Sigmoid colon (tissue), 7 donors: ENCODE results near the gene ENOSF1. TPM values are rescaled to one million over a fixed set of nuclear protein-coding genes. Genes with fewer than 3 reads are reported as not detected.

Experiments used
- DNase-seq: peaks from one replicate; pipeline ENCODE4 v3.0.0-alpha.2; 2019
- H3K27ac ChIP-seq, 4 donors: fragments of 200-600 bp; sonication (generic); one replicate each; pipeline ENCODE4 v1.5.1; 2016 to 2019; ENCODE audit warnings: mild to moderate bottlenecking in 1 of 4
- H3K27me3 ChIP-seq, 3 donors: fragments of 200-600 bp; sonication (generic); one replicate each; pipeline ENCODE4 v1.5.1; 2019; ENCODE audit warnings: mild to moderate bottlenecking in 1 of 3
- H3K36me3 ChIP-seq, 4 donors: fragments of 200-600 bp; sonication (generic); one replicate each; pipeline ENCODE4 v1.5.1; 2016 to 2019
- H3K4me1 ChIP-seq, 4 donors: fragments of 200-600 bp; sonication (generic); one replicate each; pipeline ENCODE4 v1.5.1; 2017 to 2019
- H3K4me3 ChIP-seq, 4 donors: fragments of 200-600 bp; sonication (generic); one replicate each; pipeline ENCODE4 v1.5.1; 2017 to 2019; ENCODE audit warnings: mild to moderate bottlenecking in 2 of 4, moderate library complexity in 1 of 4
- H3K9me3 ChIP-seq, 4 donors: fragments of 200-600 bp in 3 of 4; sonication (generic) in 3 of 4; one replicate each; pipeline versions ENCODE4 v1.5.1 to v1.6.1; 2013 to 2019
- CTCF ChIP-seq, 4 experiments: fragments of 450-650 bp in 3 of 4; fragments of 200-600 bp in 1 of 4; IDR thresholded peaks; one replicate each; pipeline ENCODE4 v1.5.1; 2016 to 2019; ENCODE audit warnings: antibody characterized with exemption in 4 of 4, mild to moderate bottlenecking in 3 of 4, moderate library complexity in 2 of 4
- EP300 ChIP-seq, 4 donors: sonication (generic); formaldehyde crosslinking; IDR thresholded peaks; one replicate each; pipeline ENCODE4 v1.6.1; 2017; ENCODE audit warnings: antibody characterized with exemption in 4 of 4
- POLR2A ChIP-seq, 2 donors: fragments of 450-650 bp; IDR thresholded peaks; one replicate each; pipeline ENCODE4 v1.6.1; 2016; ENCODE audit warnings: antibody characterized with exemption in 2 of 2, mild to moderate bottlenecking in 2 of 2, moderate library complexity in 2 of 2
- POLR2AphosphoS5 ChIP-seq, 4 donors: sonication (generic); formaldehyde crosslinking; IDR thresholded peaks; one replicate each; pipeline ENCODE4 v1.6.1; 2017; ENCODE audit warnings: antibody characterized with exemption in 4 of 4
- WGBS, 2 donors: extraction: QIAGEN DNeasy Blood & Tissue Kit; methylation state at CpG; one replicate each; pipeline ENCODE4 v1.1.7; 2013; 5-methylcytosine and 5-hydroxymethylcytosine counted together
- intact Hi-C: fragments of 100-400 bp; cut with DNase I; formaldehyde crosslinking; loops from one replicate; pipeline ENCODE4 v1.15.1; 2023
- polyA plus RNA-seq, 3 donors: library from polyadenylated mRNA; stranded (reverse); fragments of 200-250 nt; gene quantifications; one replicate each; pipeline ENCODE4 v1.2.3, GENCODE V29; 2013
- total RNA-seq, 4 donors: library from RNA; depleted of rRNA; stranded (reverse); fragments of >200 nt; gene quantifications; one replicate each; pipeline ENCODE4 v1.1.0, GENCODE V29; 2016
- donor health status: healthy with polysubstance abuse.
- donor health status: Bipolar disorder and iron deficiency.
- donor health status: healthy.

ENOSF1 gene
- total and polyA plus RNA-seq, 7 donors, result 16.8 to 56.9 (median 43.6) TPM

- H3K27ac ChIP-seq, result no peak overlapping the region
- H3K4me1 ChIP-seq, result no peaks in the 10 kb centered on the region
- H3K9me3 ChIP-seq, result no peaks in the 10 kb centered on the region
- H3K27me3 ChIP-seq, result no peaks in the 10 kb centered on the region
- TF ChIP-seq POLR2A (IDR thresholded peaks at IDR 0.05) (no peak), EP300 (IDR thresholded peaks at IDR 0.05) (no peak), CTCF (IDR thresholded peaks at IDR 0.05) (no peak), POLR2AphosphoS5 (IDR thresholded peaks at IDR 0.05) (no peak)
- no peak overlapping the region for H3K4me3 ChIP-seq
- 63 to 87% methylated on average over 5 of the region's 5 CpGs for WGBS, 2 donors
- intact Hi-C loops, result no loop called here
- DNase-seq, result no peak
- H3K36me3 ChIP-seq, result peaks cover 6 to 77% (median 10%) of the 10 kb centered on the region in 4 donors
Observed at GRCh38 chr18:681985-682384, 30.4 kb downstream of the ENOSF1 start.

GRCh38 chr18:680392-680791 lies 32.0 kb downstream of the ENOSF1 start:
- DNase-seq, result no peak
- 96 to 98% methylated on average over 4 of the region's 4 CpGs for WGBS, 2 donors
- Histone ChIP-seq H3K27me3 (no peaks in the 10 kb centered on the region), H3K9me3 (no peaks in the 10 kb centered on the region), H3K27ac (no peak overlapping the region), H3K4me1 (no peaks in the 10 kb centered on the region), H3K4me3 (no peak overlapping the region), H3K36me3 (peaks cover 6 to 70% (median 10%) of the 10 kb centered on the region in 4 donors)
- no peak for TF ChIP-seq POLR2A (IDR thresholded peaks at IDR 0.05)
- no peak for TF ChIP-seq POLR2AphosphoS5 (IDR thresholded peaks at IDR 0.05)
- TF ChIP-seq EP300 (IDR thresholded peaks at IDR 0.05), result no peak
- no peak for TF ChIP-seq CTCF (IDR thresholded peaks at IDR 0.05)
- intact Hi-C loops, result no loop called here

- H3K36me3 ChIP-seq, result peaks cover 6 to 71% (median 10%) of the 10 kb centered on the region in 4 donors
- no peak for DNase-seq
- no peaks in the 10 kb centered on the region for H3K9me3 ChIP-seq
- H3K27me3 ChIP-seq, result no peaks in the 10 kb centered on the region
- H3K4me1 ChIP-seq, result peaks cover 0 to 7% (median 4%) of the 10 kb centered on the region in 4 donors
- H3K4me3 ChIP-seq, result no peak overlapping the region
- intact Hi-C loops, result no loop called here
- no peak for TF ChIP-seq POLR2A (IDR thresholded peaks at IDR 0.05)
- H3K27ac ChIP-seq, result no peak overlapping the region
- 96 to 97% methylated on average over 4 of the region's 4 CpGs for WGBS, 2 donors
Observed at GRCh38 chr18:679516-679915, 32.9 kb downstream of the ENOSF1 start.

- Histone ChIP-seq H3K36me3 (peaks cover 6 to 71% (median 10%) of the 10 kb centered on the region in 4 donors), H3K27ac (no peak overlapping the region), H3K4me3 (no peak overlapping the region), H3K9me3 (no peaks in the 10 kb centered on the region), H3K27me3 (no peaks in the 10 kb centered on the region), H3K4me1 (peaks cover 0 to 16% (median 12%) of the 10 kb centered on the region in 4 donors)
- TF ChIP-seq POLR2AphosphoS5 (IDR thresholded peaks at IDR 0.05), result no peak
- 93% methylated on average over 15 of the region's 15 CpGs for WGBS, 2 donors
- intact Hi-C loops, result no loop called here
- no peak for DNase-seq
Observed at GRCh38 chr18:678482-679182, 33.8 kb downstream of the ENOSF1 start.

GRCh38 chr18:677951-678381 lies 34.5 kb downstream of the ENOSF1 start:
- Histone ChIP-seq H3K4me1 (peaks cover 0 to 22% (median 17%) of the 10 kb centered on the region in 4 donors), H3K27me3 (no peaks in the 10 kb centered on the region), H3K27ac (no peak overlapping the region), H3K9me3 (no peaks in the 10 kb centered on the region), H3K4me3 (no peak overlapping the region), H3K36me3 (peaks cover 6 to 65% (median 10%) of the 10 kb centered on the region in 4 donors)
- TF ChIP-seq POLR2A (IDR thresholded peaks at IDR 0.05) (no peak), EP300 (IDR thresholded peaks at IDR 0.05) (no peak), CTCF (IDR thresholded peaks at IDR 0.05) (no peak), POLR2AphosphoS5 (IDR thresholded peaks at IDR 0.05) (no peak)
- intact Hi-C loops, result no loop called here
- 91 to 92% methylated on average over 14 of the region's 14 CpGs for WGBS, 2 donors
- no peak for DNase-seq
